SK-N-SH treated with all-trans-retinoic acid at 6 μM for 48 hours (cell line): ENCODE data around the gene PCLAF.

Source experiments
- ATAC-seq: fragments of 200-7000 bp; cut with Tn5 transposase; 3 replicates; pipeline ENCODE4 v1.9.1; 2020; ENCODE audit warnings: mild to moderate bottlenecking, moderate library complexity
- ARNTL ChIP-seq: fragments of 450-650 bp; formaldehyde crosslinking; IDR thresholded peaks from 2 replicates; pipeline ENCODE4 v1.5.0; 2020; ENCODE audit warnings: low read depth, mild to moderate bottlenecking, moderate library complexity, borderline replicate concordance
- BACH2 ChIP-seq: fragments of 250-450 bp; sonication (Bioruptor Pico); IDR thresholded peaks from 2 replicates; pipeline ENCODE4 v1.9.0; 2021; ENCODE audit warnings: mild to moderate bottlenecking, borderline replicate concordance
- CSDC2 ChIP-seq: fragments of 250-450 bp; sonication (Bioruptor Pico); IDR thresholded peaks from 2 replicates; pipeline ENCODE4 v1.5.0; 2020; ENCODE audit warnings: mild to moderate bottlenecking, moderate library complexity
- CSRNP3 ChIP-seq: fragments of 250-450 bp; sonication (Bioruptor Pico); IDR thresholded peaks from 2 replicates; pipeline ENCODE4 v1.5.1; 2021; ENCODE audit warnings: mild to moderate bottlenecking, moderate library complexity
- ESRRG ChIP-seq: fragments of 250-450 bp; sonication (Bioruptor Pico); IDR thresholded peaks from 2 replicates; pipeline ENCODE4 v1.6.1; 2021; ENCODE audit warnings: mild to moderate bottlenecking
- GLIS3 ChIP-seq: fragments of 250-450 bp; sonication (Bioruptor Pico); IDR thresholded peaks from 2 replicates; pipeline ENCODE4 v1.5.0; 2020; ENCODE audit warnings: mild to moderate bottlenecking, moderate library complexity
- OSR1 ChIP-seq: fragments of 250-450 bp; sonication (Bioruptor Pico); IDR thresholded peaks from 2 replicates; pipeline ENCODE4 v1.8.0; 2022; ENCODE audit warnings: moderate library complexity, mild to moderate bottlenecking, inconsistent platforms
- PATZ1 ChIP-seq: fragments of 250-450 bp; sonication (Bioruptor Pico); IDR thresholded peaks from 2 replicates; pipeline ENCODE4 v1.8.0; 2020; ENCODE audit warnings: mild to moderate bottlenecking, moderate library complexity, borderline replicate concordance
- POU6F1 ChIP-seq: fragments of 250-450 bp; sonication (Bioruptor Pico); IDR thresholded peaks from 2 replicates; pipeline ENCODE4 v1.8.0; 2021; ENCODE audit warnings: low read depth, mild to moderate bottlenecking, moderate library complexity, borderline replicate concordance
- PPARA ChIP-seq: fragments of 250-450 bp; sonication (Bioruptor Pico); IDR thresholded peaks from 2 replicates; pipeline ENCODE4 v1.5.0; 2020; ENCODE audit warnings: mild to moderate bottlenecking, borderline replicate concordance
- RARB ChIP-seq: fragments of 250-450 bp; sonication (Bioruptor Pico); IDR thresholded peaks from 2 replicates; pipeline ENCODE4 v1.8.0; 2021; ENCODE audit warnings: mild to moderate bottlenecking, moderate library complexity
- SNAI2 ChIP-seq: fragments of 250-450 bp; sonication (Bioruptor Pico); IDR thresholded peaks from 2 replicates; pipeline ENCODE4 v1.5.0; 2020; ENCODE audit warnings: mild to moderate bottlenecking, moderate library complexity
- TCF4 ChIP-seq: fragments of 250-450 bp; sonication (Bioruptor Pico); IDR thresholded peaks from 2 replicates; pipeline ENCODE4 v1.8.0; 2021; ENCODE audit warnings: mild to moderate bottlenecking, moderate library complexity, borderline replicate concordance
- TOX ChIP-seq: fragments of 250-450 bp; sonication (Bioruptor Pico); IDR thresholded peaks from 2 replicates; pipeline ENCODE4 v1.8.0; 2021; ENCODE audit warnings: mild to moderate bottlenecking, moderate library complexity, borderline replicate concordance
- TSHZ2 ChIP-seq: fragments of 250-450 bp; sonication (Bioruptor Pico); IDR thresholded peaks from 2 replicates; pipeline ENCODE4 v1.5.0; 2020; ENCODE audit warnings: mild to moderate bottlenecking, moderate library complexity
- ZC3H10 ChIP-seq: fragments of 250-450 bp; sonication (Bioruptor Pico); IDR thresholded peaks from 2 replicates; pipeline ENCODE4 v1.5.1; 2021; ENCODE audit warnings: mild to moderate bottlenecking, moderate library complexity
- ZFP3 ChIP-seq: fragments of 250-450 bp; sonication (Bioruptor Pico); IDR thresholded peaks from 2 replicates; pipeline ENCODE4 v1.5.0; 2020; ENCODE audit warnings: mild to moderate bottlenecking, moderate library complexity
- ZNF565 ChIP-seq: fragments of 450-650 bp; formaldehyde crosslinking; conservative IDR thresholded peaks from 2 replicates; pipeline ENCODE4 v1.5.0; 2020; ENCODE audit warnings: low read depth, mild to moderate bottlenecking, moderate library complexity
- ZNF70 ChIP-seq: fragments of 450-650 bp; formaldehyde crosslinking; IDR thresholded peaks from 2 replicates; pipeline ENCODE4 v1.5.0; 2020; ENCODE audit warnings: mild to moderate bottlenecking, moderate library complexity
- ZNF8 ChIP-seq: fragments of 450-650 bp; formaldehyde crosslinking; IDR thresholded peaks from 2 replicates; pipeline ENCODE4 v1.5.0; 2020; ENCODE audit warnings: mild to moderate bottlenecking, moderate library complexity

The PCLAF gene

GRCh38 chr15:64422697-64423096 lies 41.5 kb upstream of the PCLAF start:
- no peak for TF ChIP-seq CSRNP3
- TF ChIP-seq TSHZ2: no peak
- TF ChIP-seq PPARA (CRISPR knock-in tag): no peak
- no peak for TF ChIP-seq PATZ1 (CRISPR knock-in tag)
- no peak for TF ChIP-seq RARB
- no peak for TF ChIP-seq ZNF565 (CRISPR knock-in tag)
- no peak for TF ChIP-seq GLIS3 (CRISPR knock-in tag)
- no peak for TF ChIP-seq TOX (CRISPR knock-in tag)
- no peak for TF ChIP-seq ZFP3
- no peak for TF ChIP-seq ZNF8 (CRISPR knock-in tag)
- no peak for TF ChIP-seq ESRRG
- ATAC-seq: no peak

- TF ChIP-seq BACH2 (no peak), OSR1 (CRISPR knock-in tag) (no peak), SNAI2 (no peak), GLIS3 (CRISPR knock-in tag) (no peak), ZNF70 (CRISPR knock-in tag) (no peak), ZFP3 (no peak), ZC3H10 (CRISPR knock-in tag) (no peak)
- no peak for ATAC-seq
These were observed 31.0 kb upstream of the PCLAF start for GRCh38 chr15:64412216-64412615.

- no peak for ATAC-seq
- TF ChIP-seq GLIS3 (CRISPR knock-in tag) (no peak), TCF4 (CRISPR knock-in tag) (no peak), OSR1 (CRISPR knock-in tag) (no peak), PATZ1 (CRISPR knock-in tag) (no peak), TOX (CRISPR knock-in tag) (no peak)
These were observed 19.3 kb upstream of the PCLAF start for GRCh38 chr15:64400583-64400982.

- no peak for TF ChIP-seq CSDC2 (CRISPR knock-in tag)
- no peak for ATAC-seq
These were observed 17.3 kb upstream of the PCLAF start for GRCh38 chr15:64398575-64398974.

GRCh38 chr15:64396789-64397188 lies 15.5 kb upstream of the PCLAF start:
- no peak for ATAC-seq
- TF ChIP-seq TCF4 (CRISPR knock-in tag): no peak
- no peak for TF ChIP-seq PATZ1 (CRISPR knock-in tag)
- no peak for TF ChIP-seq BACH2
- no peak for TF ChIP-seq PPARA (CRISPR knock-in tag)
- no peak for TF ChIP-seq ESRRG
- TF ChIP-seq TOX (CRISPR knock-in tag): no peak
- no peak for TF ChIP-seq TSHZ2
- no peak for TF ChIP-seq ZFP3
- TF ChIP-seq ZNF8 (CRISPR knock-in tag): no peak
- no peak for TF ChIP-seq ARNTL (CRISPR knock-in tag)
- no peak for TF ChIP-seq POU6F1 (CRISPR knock-in tag)
